H4 (cell line): ENCODE results near the gene GMPPA. TPM values are rescaled to one million over a fixed set of nuclear protein-coding genes. Genes with fewer than 3 reads are reported as not detected.

Source experiments
- DNase-seq: peaks from one replicate; pipeline ENCODE4 v3.0.0-alpha.2; 2015; ENCODE audit warnings: low spot score
- total RNA-seq: library from RNA; depleted of rRNA; stranded (reverse); fragments of >200 nt; shearing (Covaris generic); gene quantifications from 2 replicates; pipeline ENCODE4 v1.2.3, GENCODE V29; 2014

Gene GMPPA
- total RNA-seq, 1 experiment from 2014 or later: 74.0 TPM

DNA sequence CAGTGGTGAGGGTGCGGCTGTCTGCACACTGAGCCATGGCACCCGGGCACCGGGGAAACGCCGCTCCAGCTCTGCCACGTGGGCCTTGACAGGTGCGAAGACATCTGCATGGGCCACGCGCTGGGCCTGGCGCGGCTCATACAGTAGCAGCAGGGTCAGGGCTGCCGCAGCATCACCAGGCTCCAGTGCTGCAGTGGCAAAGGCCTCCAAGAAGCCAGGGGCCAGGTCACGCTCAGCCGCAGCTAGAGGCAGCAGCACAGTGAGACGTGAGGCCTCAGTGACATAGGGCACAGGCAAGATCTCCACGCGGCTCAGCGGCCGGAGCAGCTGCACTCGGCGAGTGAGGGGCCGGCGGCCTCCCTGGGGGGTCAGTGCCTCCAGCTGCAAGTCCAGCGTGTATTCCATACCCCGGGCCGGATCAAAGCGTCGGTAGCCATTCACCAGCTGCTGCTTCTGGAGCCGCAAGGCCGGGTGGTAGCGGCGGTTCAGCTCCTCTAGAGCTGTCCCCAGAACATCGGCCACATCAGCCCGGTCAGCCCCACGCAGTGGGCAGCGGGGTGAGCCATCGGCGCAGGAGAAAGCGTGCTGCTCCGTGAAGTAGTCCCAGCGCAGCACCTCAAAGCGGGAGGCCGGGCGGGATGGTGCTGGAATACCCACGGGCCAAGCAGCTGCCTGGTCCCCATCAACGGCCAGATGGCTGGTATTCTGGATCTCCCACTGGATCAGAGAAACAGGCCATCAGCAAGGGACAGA is 41.4 kb downstream of the GMPPA start:
- no peak for DNase-seq

- DNase-seq: no peak
Measured at GRCh38 chr2:219540784-219541504, 42.3 kb downstream of the GMPPA start.

- DNase-seq: peak; percentile 71
Measured at GRCh38 chr2:219541611-219542180, 43.0 kb downstream of the GMPPA start.

DNA sequence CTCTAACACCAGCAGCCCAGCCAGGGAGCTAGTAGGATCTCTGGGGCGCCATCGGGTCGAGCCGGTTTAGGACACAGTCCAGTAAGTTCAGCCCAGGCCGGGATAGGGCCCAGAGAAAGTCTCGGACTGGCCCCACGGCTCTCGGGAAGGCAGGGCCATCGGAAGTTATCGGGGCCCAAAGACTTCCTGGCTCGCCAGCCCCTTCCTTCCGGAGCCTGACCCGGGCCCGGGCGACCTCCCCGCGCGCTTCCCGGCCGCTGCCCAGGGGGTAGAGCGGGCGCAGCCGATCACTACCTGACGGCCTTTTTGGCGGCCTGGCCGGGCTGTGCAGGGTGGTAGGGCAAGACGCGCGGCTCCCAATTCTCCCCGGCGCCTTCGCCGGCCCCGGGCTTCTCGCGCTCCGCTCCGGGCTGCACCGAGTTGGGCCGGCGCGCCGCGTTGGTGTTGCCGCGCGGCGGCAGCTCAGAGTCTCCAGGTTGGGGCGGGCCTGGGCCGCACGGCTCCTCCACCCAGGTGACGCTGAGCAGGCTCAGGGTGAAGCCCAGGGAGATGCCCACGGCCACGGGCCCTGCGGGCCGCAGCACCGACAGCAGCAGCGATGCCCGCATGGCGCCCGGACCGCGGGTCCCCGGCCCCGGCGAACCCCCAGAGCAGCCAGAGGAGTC is 44.4 kb downstream of the GMPPA start:
- no peak for DNase-seq

DNA sequence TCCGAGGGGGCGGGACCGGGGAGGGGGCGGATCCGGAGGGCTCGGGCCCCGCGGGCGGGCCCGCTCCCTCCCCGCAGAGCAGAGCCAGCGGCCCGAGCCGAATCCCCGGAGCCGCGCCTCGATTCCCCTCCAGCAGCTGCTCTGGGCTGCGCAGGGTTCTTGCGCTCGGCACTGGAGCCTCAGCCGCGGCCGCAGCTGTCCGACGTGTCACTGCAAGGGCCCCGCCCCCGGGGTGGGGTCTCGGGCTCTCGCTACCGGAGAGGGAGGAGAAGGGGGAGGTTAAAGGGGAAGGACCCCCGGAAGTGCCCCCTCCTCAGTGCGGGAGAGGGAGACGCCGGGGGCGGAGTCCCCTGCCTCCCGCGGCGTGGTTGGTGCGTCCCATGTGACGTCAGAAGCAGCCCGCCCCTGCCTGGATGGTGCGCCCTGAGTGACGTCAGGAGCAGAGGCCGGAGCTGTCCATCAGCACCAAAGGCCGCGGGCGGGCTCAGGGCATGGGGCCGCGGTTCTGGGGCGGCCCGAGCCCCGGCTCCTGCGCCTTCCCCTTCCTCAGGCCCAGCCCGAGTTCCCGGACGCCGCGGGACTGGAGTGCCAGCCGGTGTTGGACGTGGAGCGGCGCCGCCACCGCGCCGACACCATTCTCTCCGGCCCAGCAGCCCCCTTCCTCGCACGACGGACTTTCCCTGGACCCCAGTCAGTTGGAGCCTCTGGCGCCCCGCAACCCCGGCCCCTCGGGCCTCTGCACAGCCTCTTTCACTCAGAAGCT is 45.1 kb downstream of the GMPPA start, which contains the start of the genes CHPF and TMEM198:
CHPF (minus strand) TSS at position 214 of the 763 bp plus-strand sequence. CDS start 271 bp downstream, outside the sequence.
TMEM198 (plus strand) TSS at position 433 of the 763 bp plus-strand sequence. CDS start 700 bp downstream, outside the sequence.
- DNase-seq: peak; percentile 95

DNA sequence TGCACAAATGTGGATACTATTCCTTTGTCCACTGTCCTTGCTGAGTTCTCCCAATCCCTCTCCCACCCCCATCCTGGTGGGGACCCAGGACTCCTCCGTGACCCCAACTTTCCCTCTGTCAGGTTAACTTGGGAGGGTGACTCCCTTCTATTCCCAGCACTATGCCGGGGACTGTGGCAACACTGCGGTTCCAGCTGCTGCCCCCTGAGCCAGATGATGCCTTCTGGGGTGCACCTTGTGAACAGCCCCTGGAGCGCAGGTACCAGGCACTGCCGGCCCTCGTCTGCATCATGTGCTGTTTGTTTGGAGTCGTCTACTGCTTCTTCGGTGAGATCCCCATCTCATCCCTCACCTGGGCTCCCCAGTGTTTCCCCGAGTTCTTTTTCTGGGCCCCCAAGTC is 45.9 kb downstream of the GMPPA start:
- no peak for DNase-seq

- DNase-seq: no peak
Measured at GRCh38 chr2:219545295-219545942, 46.7 kb downstream of the GMPPA start.

DNA sequence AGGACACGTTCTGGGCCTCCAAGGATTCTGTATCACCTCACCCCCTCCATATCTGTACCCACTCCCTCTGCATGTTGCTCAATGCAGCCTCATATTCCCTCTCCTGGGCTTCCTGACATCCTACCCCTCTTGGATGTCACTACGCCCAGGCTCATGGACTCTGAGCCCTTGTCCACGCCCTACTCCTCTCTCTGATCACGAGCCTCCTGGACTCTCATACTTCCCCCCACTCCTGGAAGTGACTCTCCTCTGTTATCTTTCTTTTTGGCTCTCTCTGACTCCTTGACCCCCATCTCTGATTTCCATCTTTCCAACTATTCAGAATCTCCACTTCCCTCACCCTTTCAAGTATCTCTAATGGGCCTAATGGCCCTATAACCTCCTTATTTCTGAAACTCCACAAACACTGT is 47.3 kb downstream of the GMPPA start:
- DNase-seq: no peak

GRCh38 chr2:219547621-219548020 is 48.9 kb downstream of the GMPPA start:
- DNase-seq: no peak

- no peak for DNase-seq
Measured at GRCh38 chr2:219548990-219549389, 50.3 kb downstream of the GMPPA start.

- no peak for DNase-seq
Measured at GRCh38 chr2:219549619-219550018, 50.9 kb downstream of the GMPPA start.

GRCh38 chr2:219551441-219552381 is 53.0 kb downstream of the GMPPA start:
- no peak for DNase-seq

DNA sequence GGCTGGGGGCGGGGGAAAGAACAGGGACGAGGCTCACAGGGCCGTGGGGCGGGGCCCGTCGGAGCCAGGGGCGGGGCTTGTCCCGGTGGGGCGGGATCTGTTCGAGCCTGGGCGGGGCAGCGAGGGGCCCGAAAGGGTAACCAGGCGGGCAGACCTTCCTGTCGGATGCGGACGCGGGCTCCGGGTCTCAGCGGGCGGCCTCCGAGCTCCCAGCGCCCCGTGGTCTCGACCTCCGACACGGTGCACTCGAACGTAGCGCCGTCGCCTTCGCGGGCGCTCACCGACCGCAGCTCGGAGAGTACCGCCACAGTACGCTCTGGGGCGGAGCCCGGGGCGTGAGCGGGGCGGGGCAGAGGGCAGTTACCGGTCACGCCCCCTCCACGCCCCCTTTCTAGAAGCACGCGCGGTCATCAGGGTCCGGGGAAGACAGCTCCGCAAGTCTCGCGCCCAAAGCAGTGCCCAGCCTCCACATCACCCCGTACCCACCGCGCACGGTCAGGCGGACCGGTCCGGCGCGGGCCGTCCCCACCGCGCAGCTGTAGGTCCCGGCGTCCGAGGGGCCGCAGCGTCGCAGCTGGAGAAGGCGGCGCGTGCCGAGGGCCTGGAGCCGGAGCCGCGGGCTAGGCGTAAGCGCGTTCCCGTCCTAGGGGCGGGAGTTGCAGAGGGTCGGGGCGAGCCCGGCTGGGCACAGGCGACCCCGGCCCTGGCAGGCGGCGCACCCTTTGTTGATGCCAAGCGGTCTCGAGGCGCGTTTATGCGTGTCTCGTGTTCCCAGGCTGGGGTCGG is 53.9 kb downstream of the GMPPA start:
- peak; percentile 54 for DNase-seq

DNA sequence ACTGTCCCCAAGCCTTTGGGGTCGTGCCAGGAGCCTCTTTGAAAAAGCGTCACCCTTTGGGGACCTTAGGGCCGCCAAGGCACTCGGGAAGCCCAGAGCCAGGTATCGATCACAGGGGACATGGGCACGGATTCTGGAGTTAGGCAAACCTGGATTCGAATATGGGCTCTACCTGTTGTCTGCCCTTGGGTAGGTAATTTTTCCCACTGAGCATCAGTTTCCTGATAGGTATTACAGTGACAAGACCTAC is 54.4 kb downstream of the GMPPA start:
- no peak for DNase-seq

DNA sequence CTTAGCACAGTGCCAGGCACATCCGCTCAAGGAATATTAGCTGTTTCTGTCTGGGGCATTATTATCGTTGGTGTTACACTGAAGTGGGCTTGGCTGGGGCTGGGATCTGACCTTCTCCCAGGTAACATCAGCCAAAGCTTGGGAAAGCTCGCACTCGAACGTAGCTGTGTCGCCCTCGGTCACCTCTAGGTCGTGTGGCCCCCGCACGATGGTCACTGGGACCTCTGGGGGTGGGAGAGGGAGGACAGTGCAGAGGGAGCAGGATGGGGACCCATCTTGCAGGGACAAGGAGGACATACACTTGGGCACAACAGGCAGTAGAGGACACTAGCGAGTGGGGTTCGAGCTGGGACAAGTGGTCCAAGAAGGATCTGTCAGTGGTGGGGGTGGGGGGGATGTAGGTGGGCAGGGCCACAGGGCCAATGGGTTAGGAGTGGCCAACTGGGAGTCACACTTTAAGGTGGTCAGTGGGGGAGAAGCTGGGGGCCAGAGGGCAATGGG is 54.8 kb downstream of the GMPPA start:
- DNase-seq: no peak

- DNase-seq: no peak
Measured at GRCh38 chr2:219554350-219554749, 55.7 kb downstream of the GMPPA start.

DNA sequence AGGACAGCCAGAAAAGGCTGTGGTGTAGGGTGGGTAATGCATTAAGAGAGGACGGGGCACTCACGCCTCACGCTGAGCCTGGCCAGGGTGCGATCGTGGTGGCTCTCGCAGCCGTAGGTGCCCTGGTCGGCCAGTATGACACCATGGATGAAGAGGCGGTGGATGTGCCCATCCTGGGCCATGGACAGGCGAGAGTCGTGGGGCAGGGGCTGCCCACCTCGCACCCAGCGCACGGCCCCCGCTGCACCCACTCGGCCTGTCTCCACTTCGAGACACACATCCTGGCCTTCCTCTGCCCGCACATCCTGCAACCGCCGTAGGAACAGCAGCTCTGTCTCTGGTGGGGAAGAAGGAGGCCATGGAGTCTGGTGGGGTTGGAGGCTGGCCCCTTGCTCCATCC is 57.3 kb downstream of the GMPPA start:
- DNase-seq: no peak

DNA sequence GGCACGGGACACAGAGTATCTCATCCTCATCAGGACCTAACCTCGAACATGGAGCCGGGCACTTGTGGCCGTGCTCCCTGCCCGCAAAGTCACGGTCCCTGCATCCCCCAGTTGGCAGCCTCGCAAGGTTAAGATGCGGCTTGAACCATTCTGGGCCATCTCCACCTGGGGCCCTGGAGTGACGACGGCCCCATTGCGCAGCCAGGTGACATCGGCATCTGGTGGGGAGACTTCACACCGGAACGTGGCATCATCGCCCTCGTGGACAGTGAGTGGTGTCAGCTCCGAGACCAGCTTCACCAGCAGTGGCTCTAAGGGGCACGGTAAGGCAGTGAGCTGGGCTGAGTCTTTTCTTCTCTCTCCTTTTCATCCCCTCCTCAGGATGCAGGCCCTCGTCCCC is 57.7 kb downstream of the GMPPA start:
- no peak for DNase-seq
